ENCODE measurements around the gene GGT1.
A peak's percentile ranks its signal among the peaks of the same experiment; 100 is the strongest.

Gene GGT1

DNA sequence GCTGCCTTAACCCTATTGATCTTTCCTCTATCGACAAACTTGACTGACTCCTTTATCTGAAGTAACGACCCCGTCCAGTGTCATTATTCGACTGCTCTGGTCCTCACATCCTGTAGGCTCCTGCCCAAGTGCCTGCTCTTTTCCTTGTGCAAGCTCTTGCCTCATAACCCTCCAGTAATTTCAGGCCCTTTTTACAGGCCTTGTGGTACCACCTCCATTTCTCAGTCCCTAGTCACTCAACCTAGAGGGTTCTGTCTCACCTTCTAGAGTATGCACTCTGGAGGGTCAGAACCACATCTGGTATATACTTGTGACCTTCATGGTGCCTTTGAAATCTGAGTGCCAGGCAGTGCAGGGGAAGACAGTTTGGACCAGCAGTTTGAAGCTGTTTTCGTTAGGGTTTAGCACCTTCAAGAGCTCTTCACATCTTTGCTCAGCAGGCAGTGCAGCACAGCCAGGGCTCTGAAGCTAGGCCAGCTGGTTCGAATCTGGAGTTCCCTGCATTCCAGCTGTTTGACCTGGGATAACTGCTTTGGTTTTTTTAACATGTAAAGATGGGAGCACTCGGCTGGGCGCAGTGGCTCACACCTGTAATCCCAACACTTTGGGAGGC lies 36.0 kb upstream of the GGT1 start:
- CTCF ChIA-PET = no interaction called here

GRCh38 chr22:24567668-24568067 lies 35.3 kb upstream of the GGT1 start:
- H3K4me1 ChIP-seq (ENCODE audit: control insufficient read depth, insufficient read depth, low read length) = no peaks in the 10 kb centered on the region
- ChIA-PET CTCF (no interaction called here), POLR2A (interaction anchor here (2.2 kb wide), 1 partner anchor 13 kb away, joined by 6 read pairs; the partner anchor contains the start of gene GUCD1)
- no peak overlapping the region for H3K27ac ChIP-seq (ENCODE audit: extremely low read depth, low read depth, low read length)
- peaks cover 68 to 96% of the 10 kb centered on the region in 2 experiments for H3K36me3 ChIP-seq (ENCODE audit: control insufficient read depth in 2 of 2, insufficient read depth in 1 of 2, low read length in 2 of 2)
- TF ChIP-seq ZBTB48 (tag by site-specific recombination; IDR thresholded peaks at IDR 0.05) (no peak), ZNF175 (tag by site-specific recombination; IDR thresholded peaks at IDR 0.05) (no peak), ZNF658 (tag by site-specific recombination; IDR thresholded peaks at IDR 0.05) (no peak), ZNF529 (tag by site-specific recombination; IDR thresholded peaks at IDR 0.05; ENCODE audit: insufficient replicate concordance) (no peak), ZNF776 (tag by site-specific recombination; IDR thresholded peaks at IDR 0.05; ENCODE audit: borderline replicate concordance) (no peak), ZNF140 (tag by site-specific recombination; IDR thresholded peaks at IDR 0.05) (no peak), FEZF1 (tag by site-specific recombination; IDR thresholded peaks at IDR 0.05) (no peak), ZNF398 (tag by site-specific recombination; IDR thresholded peaks at IDR 0.05) (no peak), ZSCAN30 (tag by site-specific recombination; IDR thresholded peaks at IDR 0.05) (no peak), ZNF223 (tag by site-specific recombination; IDR thresholded peaks at IDR 0.05) (no peak), ZNF202 (tag by site-specific recombination; IDR thresholded peaks at IDR 0.05; ENCODE audit: borderline replicate concordance) (no peak), KLF1 (tag by site-specific recombination; IDR thresholded peaks at IDR 0.05) (no peak), ZBTB26 (tag by site-specific recombination; optimal IDR thresholded peaks at IDR 0.05) (no peak), ZNF354C (tag by site-specific recombination; IDR thresholded peaks at IDR 0.05; ENCODE audit: borderline replicate concordance, low read depth) (no peak)
- TF ChIP-seq, protein P1, sequence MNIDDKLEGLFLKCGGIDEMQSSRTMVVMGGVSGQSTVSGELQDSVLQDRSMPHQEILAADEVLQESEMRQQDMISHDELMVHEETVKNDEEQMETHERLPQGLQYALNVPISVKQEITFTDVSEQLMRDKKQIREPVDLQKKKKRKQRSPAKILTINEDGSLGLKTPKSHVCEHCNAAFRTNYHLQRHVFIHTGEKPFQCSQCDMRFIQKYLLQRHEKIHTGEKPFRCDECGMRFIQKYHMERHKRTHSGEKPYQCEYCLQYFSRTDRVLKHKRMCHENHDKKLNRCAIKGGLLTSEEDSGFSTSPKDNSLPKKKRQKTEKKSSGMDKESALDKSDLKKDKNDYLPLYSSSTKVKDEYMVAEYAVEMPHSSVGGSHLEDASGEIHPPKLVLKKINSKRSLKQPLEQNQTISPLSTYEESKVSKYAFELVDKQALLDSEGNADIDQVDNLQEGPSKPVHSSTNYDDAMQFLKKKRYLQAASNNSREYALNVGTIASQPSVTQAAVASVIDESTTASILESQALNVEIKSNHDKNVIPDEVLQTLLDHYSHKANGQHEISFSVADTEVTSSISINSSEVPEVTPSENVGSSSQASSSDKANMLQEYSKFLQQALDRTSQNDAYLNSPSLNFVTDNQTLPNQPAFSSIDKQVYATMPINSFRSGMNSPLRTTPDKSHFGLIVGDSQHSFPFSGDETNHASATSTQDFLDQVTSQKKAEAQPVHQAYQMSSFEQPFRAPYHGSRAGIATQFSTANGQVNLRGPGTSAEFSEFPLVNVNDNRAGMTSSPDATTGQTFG (tag by site-specific recombination; IDR thresholded peaks at IDR 0.05; ENCODE audit: borderline replicate concordance) = no peak
- TF ChIP-seq, protein P2, sequence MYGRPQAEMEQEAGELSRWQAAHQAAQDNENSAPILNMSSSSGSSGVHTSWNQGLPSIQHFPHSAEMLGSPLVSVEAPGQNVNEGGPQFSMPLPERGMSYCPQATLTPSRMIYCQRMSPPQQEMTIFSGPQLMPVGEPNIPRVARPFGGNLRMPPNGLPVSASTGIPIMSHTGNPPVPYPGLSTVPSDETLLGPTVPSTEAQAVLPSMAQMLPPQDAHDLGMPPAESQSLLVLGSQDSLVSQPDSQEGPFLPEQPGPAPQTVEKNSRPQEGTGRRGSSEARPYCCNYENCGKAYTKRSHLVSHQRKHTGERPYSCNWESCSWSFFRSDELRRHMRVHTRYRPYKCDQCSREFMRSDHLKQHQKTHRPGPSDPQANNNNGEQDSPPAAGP (tag by site-specific recombination; IDR thresholded peaks at IDR 0.05) = no peak
- TF ChIP-seq, protein P3, sequence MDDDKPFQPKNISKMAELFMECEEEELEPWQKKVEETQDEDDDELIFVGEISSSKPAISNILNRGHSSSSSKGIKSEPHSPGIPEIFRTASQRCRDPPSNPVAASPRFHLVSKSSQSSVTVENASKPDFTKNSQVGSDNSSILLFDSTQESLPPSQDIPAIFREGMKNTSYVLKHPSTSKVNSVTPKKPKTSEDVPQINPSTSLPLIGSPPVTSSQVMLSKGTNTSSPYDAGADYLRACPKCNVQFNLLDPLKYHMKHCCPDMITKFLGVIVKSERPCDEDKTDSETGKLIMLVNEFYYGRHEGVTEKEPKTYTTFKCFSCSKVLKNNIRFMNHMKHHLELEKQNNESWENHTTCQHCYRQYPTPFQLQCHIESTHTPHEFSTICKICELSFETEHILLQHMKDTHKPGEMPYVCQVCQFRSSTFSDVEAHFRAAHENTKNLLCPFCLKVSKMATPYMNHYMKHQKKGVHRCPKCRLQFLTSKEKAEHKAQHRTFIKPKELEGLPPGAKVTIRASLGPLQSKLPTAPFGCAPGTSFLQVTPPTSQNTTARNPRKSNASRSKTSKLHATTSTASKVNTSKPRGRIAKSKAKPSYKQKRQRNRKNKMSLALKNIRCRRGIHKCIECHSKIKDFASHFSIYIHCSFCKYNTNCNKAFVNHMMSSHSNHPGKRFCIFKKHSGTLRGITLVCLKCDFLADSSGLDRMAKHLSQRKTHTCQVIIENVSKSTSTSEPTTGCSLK (tag by site-specific recombination; IDR thresholded peaks at IDR 0.05) = no peak
- TF ChIP-seq, protein P4, sequence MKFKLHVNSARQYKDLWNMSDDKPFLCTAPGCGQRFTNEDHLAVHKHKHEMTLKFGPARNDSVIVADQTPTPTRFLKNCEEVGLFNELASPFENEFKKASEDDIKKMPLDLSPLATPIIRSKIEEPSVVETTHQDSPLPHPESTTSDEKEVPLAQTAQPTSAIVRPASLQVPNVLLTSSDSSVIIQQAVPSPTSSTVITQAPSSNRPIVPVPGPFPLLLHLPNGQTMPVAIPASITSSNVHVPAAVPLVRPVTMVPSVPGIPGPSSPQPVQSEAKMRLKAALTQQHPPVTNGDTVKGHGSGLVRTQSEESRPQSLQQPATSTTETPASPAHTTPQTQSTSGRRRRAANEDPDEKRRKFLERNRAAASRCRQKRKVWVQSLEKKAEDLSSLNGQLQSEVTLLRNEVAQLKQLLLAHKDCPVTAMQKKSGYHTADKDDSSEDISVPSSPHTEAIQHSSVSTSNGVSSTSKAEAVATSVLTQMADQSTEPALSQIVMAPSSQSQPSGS (tag by site-specific recombination; IDR thresholded peaks at IDR 0.05; ENCODE audit: low read depth) = no peak
- H3K9me3 ChIP-seq (ENCODE audit: control insufficient read depth, insufficient read depth, low read depth, low read length) = no peaks in the 10 kb centered on the region
- no peak overlapping the region for H3K4me3 ChIP-seq (ENCODE audit: low read depth, low read length)

More for the DNA sequence above, 36.0 kb upstream of the GGT1 start:
- peak overlapping the region; percentile 5; the same call in 1 of the 2 replicates for H3K27ac ChIP-seq (ENCODE audit: extremely low read depth, low read depth, low read length)
- no peak overlapping the region for H3K4me3 ChIP-seq (ENCODE audit: low read depth, low read length)
- peaks cover 69 to 96% of the 10 kb centered on the region in 2 experiments for H3K36me3 ChIP-seq (ENCODE audit: control insufficient read depth in 2 of 2, insufficient read depth in 1 of 2, low read length in 2 of 2)
- no peak for TF ChIP-seq ZSCAN30 (tag by site-specific recombination; IDR thresholded peaks at IDR 0.05)
- TF ChIP-seq ZBTB17 (tag by site-specific recombination; IDR thresholded peaks at IDR 0.05) = peak; percentile 83
- no peak for TF ChIP-seq ZNF184 (tag by site-specific recombination; IDR thresholded peaks at IDR 0.05)
- TF ChIP-seq WT1 (tag by site-specific recombination; IDR thresholded peaks at IDR 0.05) = no peak
- no peaks in the 10 kb centered on the region for H3K9me3 ChIP-seq (ENCODE audit: control insufficient read depth, insufficient read depth, low read depth, low read length)
- H3K4me1 ChIP-seq (ENCODE audit: control insufficient read depth, insufficient read depth, low read length) = no peaks in the 10 kb centered on the region
- POLR2A ChIA-PET = interaction anchor here (2.2 kb wide), 1 partner anchor 12 kb away, joined by 6 read pairs; the partner anchor contains the start of gene GUCD1
